MM.1S (cell line): ENCODE results near the gene SEPTIN10.
"Not testable (repeated sequence)": the region's sequence is repeated elsewhere in the genome, so short reads cannot be mapped to it uniquely, and the experiment has no call there.

ENCODE experiments used
- DNase-seq: peaks from one replicate; pipeline ENCODE4 v3.0.0-alpha.2; 2015
- H2AFZ ChIP-seq: fragments of 300-600 bp; sonication (generic); 2 replicates; pipeline ENCODE4 v1.6.0; 2016; ENCODE audit warnings: antibody characterized with exemption, low read length
- H3F3A ChIP-seq: fragments of 300-600 bp; sonication (generic); 2 replicates; pipeline ENCODE4 v1.6.1; 2016; ENCODE audit warnings: mild to moderate bottlenecking, antibody characterized with exemption, low read length, moderate library complexity, mixed read lengths; ENCODE audit not compliant: insufficient read depth
- H3K27ac ChIP-seq: fragments of 300-600 bp; sonication (generic); 2 replicates; pipeline ENCODE4 v1.5.1; 2016; ENCODE audit warnings: mild to moderate bottlenecking, low read length
- H3K27me3 ChIP-seq: fragments of 300-600 bp; sonication (generic); replicated peaks from 2 replicates; pipeline ENCODE4 v1.6.0; 2016; ENCODE audit warnings: low read length; ENCODE audit not compliant: insufficient read depth
- H3K36me3 ChIP-seq: fragments of 300-600 bp; sonication (generic); replicated peaks from 2 replicates; pipeline ENCODE4 v1.6.1; 2016; ENCODE audit warnings: mild to moderate bottlenecking, low read length, mixed read lengths; ENCODE audit not compliant: insufficient read depth
- H3K4me1 ChIP-seq: fragments of 300-600 bp; sonication (generic); 2 replicates; pipeline ENCODE4 v1.6.1; 2016; ENCODE audit warnings: low read length, mixed read lengths
- H3K4me2 ChIP-seq: fragments of 300-600 bp; sonication (generic); 2 replicates; pipeline ENCODE4 v1.6.0; 2016; ENCODE audit warnings: low read depth, low read length
- H3K4me3 ChIP-seq: fragments of 300-600 bp; sonication (generic); 2 replicates; pipeline ENCODE4 v1.5.1; 2016; ENCODE audit warnings: low read length, mixed read lengths
- H3K79me2 ChIP-seq: fragments of 300-600 bp; sonication (generic); 2 replicates; pipeline ENCODE4 v1.6.1; 2016; ENCODE audit warnings: mixed run types, low read length, mixed read lengths
- H3K9ac ChIP-seq: fragments of 300-600 bp; sonication (generic); 2 replicates; pipeline ENCODE4 v1.6.1; 2016; ENCODE audit warnings: low read length, mixed read lengths
- H3K9me2 ChIP-seq: fragments of 300-600 bp; sonication (generic); replicated peaks from 2 replicates; pipeline ENCODE4 v1.6.1; 2016; ENCODE audit warnings: mild to moderate bottlenecking, low read length, mixed read lengths; ENCODE audit not compliant: insufficient read depth
- H3K9me3 ChIP-seq: fragments of 300-600 bp; sonication (generic); replicated peaks from 2 replicates; pipeline ENCODE4 v1.6.1; 2016; ENCODE audit warnings: mild to moderate bottlenecking, low read length, mixed read lengths; ENCODE audit not compliant: insufficient read depth
- H4K20me1 ChIP-seq: fragments of 300-600 bp; sonication (generic); 2 replicates; pipeline ENCODE4 v1.6.1; 2016; ENCODE audit warnings: mild to moderate bottlenecking, low read length, moderate library complexity, mixed read lengths; ENCODE audit not compliant: insufficient read depth
- CTCF ChIP-seq: fragments of 300-600 bp; sonication (generic); IDR thresholded peaks from 2 replicates; pipeline ENCODE4 v1.5.1; 2016; ENCODE audit warnings: antibody characterized with exemption, low read length, mixed read lengths
- EZH2 ChIP-seq: fragments of 300-600 bp; sonication (generic); optimal IDR thresholded peaks from 2 replicates; pipeline ENCODE3; 2017; ENCODE audit warnings: low read depth, mild to moderate bottlenecking, antibody characterized with exemption, low read length, mixed read lengths
- EZH2phosphoT487 ChIP-seq: fragments of 300-600 bp; sonication (generic); IDR thresholded peaks from 2 replicates; pipeline ENCODE4 v1.6.1; 2018; ENCODE audit warnings: antibody characterized with exemption, low read length

The SEPTIN10 gene

DNA sequence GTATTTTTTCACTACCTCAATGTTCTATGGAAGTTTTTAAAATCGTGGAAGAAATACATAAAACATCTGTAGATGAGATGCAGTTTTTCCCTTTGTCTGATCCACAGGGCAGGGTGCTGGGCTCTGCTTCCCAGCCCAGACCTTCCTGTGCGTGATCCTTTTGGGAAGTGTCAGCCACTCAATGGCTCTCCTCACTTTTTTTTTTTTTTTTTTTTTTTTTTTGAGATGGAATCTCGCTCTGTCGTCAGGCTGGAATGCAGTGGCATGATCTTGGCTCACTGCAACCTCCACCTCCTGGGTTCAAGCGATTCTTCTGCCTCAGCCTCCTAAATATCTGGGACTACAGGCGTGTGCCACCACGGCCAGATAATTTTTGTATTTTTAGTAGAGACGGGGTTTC lies 33.2 kb upstream of the SEPTIN10 start:
- no peak for DNase-seq
- TF ChIP-seq EZH2 (no peak), EZH2phosphoT487 (no peak), CTCF (no peak)
- no peaks in the 10 kb centered on the region for H3K9me2 ChIP-seq
- no peak overlapping the region for H3K27ac ChIP-seq
- H3K36me3 ChIP-seq = no peaks in the 10 kb centered on the region
- no peaks in the 10 kb centered on the region for H3K9me3 ChIP-seq
- peaks cover 24% of the 10 kb centered on the region for H3F3A ChIP-seq
- no peak overlapping the region for H3K4me2 ChIP-seq
- no peak overlapping the region for H3K4me3 ChIP-seq
- peaks cover 22% of the 10 kb centered on the region for H3K4me1 ChIP-seq
- H3K79me2 ChIP-seq = no peaks in the 10 kb centered on the region
- H4K20me1 ChIP-seq = no peaks in the 10 kb centered on the region
- no peak overlapping the region for H3K9ac ChIP-seq
- H2AFZ ChIP-seq = no peak overlapping the region
- no peaks in the 10 kb centered on the region for H3K27me3 ChIP-seq

DNA sequence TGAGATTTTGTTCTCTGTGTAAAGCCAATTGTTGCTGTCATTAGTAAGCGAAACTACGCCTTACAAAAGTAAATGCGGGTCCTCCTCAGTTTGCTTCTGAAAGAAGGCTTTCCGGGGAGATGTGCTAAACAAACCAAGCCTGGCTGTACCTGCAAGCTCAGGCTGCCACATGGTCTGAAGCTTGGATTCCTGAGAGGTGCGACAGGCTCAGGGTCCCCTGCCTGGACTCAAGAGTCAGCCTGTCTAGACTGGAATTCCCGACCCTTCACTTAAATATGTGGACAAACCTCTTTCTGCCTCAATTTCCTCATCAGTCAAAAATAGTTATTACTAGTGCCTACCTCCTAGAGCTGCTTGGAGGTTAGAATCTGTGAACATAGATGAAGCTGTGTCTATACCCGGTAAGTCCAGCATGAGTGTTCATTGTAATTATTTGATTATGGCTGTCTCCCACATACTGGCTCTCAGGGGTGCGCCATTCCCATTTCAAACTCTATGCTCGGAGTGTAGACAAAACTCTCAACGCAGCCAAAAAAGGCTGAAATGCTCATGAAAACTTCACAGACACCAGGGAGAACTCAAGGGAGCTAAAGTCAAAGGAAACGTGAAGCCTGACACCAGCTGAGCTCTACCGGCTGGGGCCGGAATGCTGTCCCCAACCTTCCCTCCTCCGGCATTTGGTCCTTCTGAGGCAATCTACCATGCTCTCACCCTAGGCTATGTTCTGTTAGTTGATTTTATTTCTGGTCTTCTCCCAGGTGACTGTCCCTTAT lies 31.8 kb upstream of the SEPTIN10 start:
- no peak for DNase-seq
- Histone ChIP-seq H3K27me3 (no peaks in the 10 kb centered on the region), H3K4me2 (no peak overlapping the region), H3K4me3 (no peak overlapping the region), H3K27ac (no peak overlapping the region), H3K79me2 (no peaks in the 10 kb centered on the region), H3K9ac (no peak overlapping the region), H3K9me2 (no peaks in the 10 kb centered on the region), H3F3A (peaks cover 24% of the 10 kb centered on the region), H3K9me3 (no peaks in the 10 kb centered on the region), H4K20me1 (no peaks in the 10 kb centered on the region), H2AFZ (no peak overlapping the region), H3K36me3 (no peaks in the 10 kb centered on the region), H3K4me1 (peaks cover 30% of the 10 kb centered on the region)
- TF ChIP-seq CTCF (no peak), EZH2 (no peak), EZH2phosphoT487 (no peak)

DNA sequence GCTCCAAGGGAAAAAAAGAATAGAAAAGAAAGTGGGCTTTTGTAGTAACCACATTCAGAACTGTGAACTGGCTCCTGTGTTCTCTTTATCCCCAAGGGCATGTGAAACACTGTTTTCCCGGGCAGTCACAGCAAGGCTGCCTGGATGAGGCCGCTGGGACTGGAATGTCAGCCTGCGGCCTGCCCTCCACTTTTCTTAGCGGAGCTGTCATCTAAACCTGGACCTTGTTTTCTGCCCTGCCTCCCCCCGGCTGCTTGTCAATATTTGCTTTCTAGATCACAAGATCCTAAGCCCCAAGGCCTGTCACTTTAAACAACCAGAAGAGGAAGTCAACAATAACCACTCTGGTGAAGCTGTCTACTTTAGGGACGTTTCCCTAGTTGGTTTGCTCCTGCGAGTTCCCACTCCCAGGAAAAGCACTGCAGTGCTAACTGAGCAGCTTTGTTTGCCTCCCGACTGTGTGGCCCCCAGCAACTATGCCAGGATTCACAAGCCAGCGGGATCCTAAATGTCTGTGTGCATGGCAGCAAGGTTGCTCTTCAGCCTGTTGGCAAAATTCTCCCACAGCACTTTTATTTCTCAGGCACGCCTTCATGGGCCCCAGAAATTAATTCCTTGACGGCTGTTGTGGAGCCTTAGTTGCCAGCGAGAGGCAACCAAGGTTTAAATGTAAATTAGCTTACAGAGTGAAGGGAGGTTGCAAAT lies 31.0 kb upstream of the SEPTIN10 start:
- H4K20me1 ChIP-seq = no peaks in the 10 kb centered on the region

GRCh38 chr2:109640000-109640399 lies 26.2 kb upstream of the SEPTIN10 start:
- H3K4me2 ChIP-seq, H3K27ac ChIP-seq, H3K9me3 ChIP-seq, H3K9ac ChIP-seq, H3K9me2 ChIP-seq, H4K20me1 ChIP-seq, H3K36me3 ChIP-seq, H2AFZ ChIP-seq, H3K79me2 ChIP-seq, DNase-seq, H3K27me3 ChIP-seq, H3K4me3 ChIP-seq: not testable (repeated sequence)
- H3K4me1 ChIP-seq = peaks cover 52% of the 10 kb centered on the region
- H3F3A ChIP-seq = peaks cover 48% of the 10 kb centered on the region

More for the DNA sequence above, 31.0 kb upstream of the SEPTIN10 start:
- peak overlapping the region; percentile 77 for H3K27ac ChIP-seq
- peak overlapping the region; percentile 83 for H3K4me2 ChIP-seq
- H3K4me1 ChIP-seq = peaks cover 30% of the 10 kb centered on the region
- H3K36me3 ChIP-seq = no peaks in the 10 kb centered on the region
- no peaks in the 10 kb centered on the region for H3K27me3 ChIP-seq
- H3K9me3 ChIP-seq = no peaks in the 10 kb centered on the region
- no peak for DNase-seq
- TF ChIP-seq EZH2 (no peak), EZH2phosphoT487 (no peak), CTCF (no peak)
- H3K4me3 ChIP-seq = peak overlapping the region; percentile 43; the same call in 1 of the 2 replicates
- peak overlapping the region; percentile 40; the same call in 1 of the 2 replicates for H3K9ac ChIP-seq
- H3K9me2 ChIP-seq = no peaks in the 10 kb centered on the region
- peak overlapping the region; percentile 72 for H2AFZ ChIP-seq
- no peaks in the 10 kb centered on the region for H3K79me2 ChIP-seq
- H3F3A ChIP-seq = peaks cover 24% of the 10 kb centered on the region
